D721Med (cell line): ENCODE measurements around the gene PNMT.

Source experiments
- DNase-seq: peaks from one replicate; pipeline ENCODE4 v3.0.0; 2011; ENCODE audit warnings: low spot score; ENCODE audit not compliant: insufficient read length
- FAIRE-seq: peaks from 2 replicates; lab custom pipeline; 2011; peaks lifted over from hg19 to GRCh38; lab: Jason Lieb, UNC
- TF ChIP-seq, protein P1 (sequence below): IDR thresholded peaks from 2 replicates; pipeline ENCODE4 v1.5.1; 2012; ENCODE audit warnings: mild to moderate bottlenecking, control low read depth; ENCODE audit not compliant: insufficient read depth; ENCODE audit errors: missing control alignments

PNMT gene

DNA sequence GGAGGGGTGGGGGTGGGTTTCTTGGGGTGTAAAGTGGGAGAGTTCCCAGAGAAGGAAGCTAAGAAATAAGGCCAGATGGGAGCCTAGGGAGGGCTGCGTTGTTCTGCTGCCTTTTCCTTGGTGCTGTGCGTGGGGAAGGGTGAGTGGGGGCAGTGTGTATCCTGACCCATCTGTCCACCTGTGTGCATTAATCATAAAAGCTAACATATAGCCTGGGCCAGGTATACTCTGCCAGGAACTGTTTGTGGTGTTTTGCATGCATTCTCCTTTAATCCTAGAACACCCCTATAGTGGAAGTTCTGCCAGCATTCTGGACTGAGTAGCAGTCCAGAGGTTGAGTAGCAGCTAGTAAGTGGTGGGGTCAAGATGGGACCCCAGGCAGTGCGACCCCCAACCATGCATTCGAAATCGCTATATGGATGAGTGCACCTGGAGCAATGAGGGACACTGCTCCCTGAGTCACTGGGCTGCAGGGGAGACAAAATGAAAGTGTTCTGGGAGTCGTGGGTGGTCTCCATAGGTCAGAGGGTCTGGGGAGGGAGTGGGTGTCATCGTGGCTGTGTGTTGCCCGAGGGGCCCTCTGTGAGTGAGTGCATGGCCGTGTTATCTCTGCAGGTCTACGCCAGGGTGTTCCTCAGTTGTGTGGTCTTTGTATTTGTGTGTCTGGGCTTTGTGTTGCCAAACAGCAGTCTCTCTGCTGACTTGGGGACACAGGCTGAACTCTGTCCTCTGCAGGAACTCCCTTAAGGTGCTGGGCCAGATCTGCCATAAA lies 32.9 kb downstream of the PNMT start:
- FAIRE-seq, result no peak
- DNase-seq, result no peak
- TF ChIP-seq, protein P1, sequence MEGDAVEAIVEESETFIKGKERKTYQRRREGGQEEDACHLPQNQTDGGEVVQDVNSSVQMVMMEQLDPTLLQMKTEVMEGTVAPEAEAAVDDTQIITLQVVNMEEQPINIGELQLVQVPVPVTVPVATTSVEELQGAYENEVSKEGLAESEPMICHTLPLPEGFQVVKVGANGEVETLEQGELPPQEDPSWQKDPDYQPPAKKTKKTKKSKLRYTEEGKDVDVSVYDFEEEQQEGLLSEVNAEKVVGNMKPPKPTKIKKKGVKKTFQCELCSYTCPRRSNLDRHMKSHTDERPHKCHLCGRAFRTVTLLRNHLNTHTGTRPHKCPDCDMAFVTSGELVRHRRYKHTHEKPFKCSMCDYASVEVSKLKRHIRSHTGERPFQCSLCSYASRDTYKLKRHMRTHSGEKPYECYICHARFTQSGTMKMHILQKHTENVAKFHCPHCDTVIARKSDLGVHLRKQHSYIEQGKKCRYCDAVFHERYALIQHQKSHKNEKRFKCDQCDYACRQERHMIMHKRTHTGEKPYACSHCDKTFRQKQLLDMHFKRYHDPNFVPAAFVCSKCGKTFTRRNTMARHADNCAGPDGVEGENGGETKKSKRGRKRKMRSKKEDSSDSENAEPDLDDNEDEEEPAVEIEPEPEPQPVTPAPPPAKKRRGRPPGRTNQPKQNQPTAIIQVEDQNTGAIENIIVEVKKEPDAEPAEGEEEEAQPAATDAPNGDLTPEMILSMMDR, result no peak

DNA sequence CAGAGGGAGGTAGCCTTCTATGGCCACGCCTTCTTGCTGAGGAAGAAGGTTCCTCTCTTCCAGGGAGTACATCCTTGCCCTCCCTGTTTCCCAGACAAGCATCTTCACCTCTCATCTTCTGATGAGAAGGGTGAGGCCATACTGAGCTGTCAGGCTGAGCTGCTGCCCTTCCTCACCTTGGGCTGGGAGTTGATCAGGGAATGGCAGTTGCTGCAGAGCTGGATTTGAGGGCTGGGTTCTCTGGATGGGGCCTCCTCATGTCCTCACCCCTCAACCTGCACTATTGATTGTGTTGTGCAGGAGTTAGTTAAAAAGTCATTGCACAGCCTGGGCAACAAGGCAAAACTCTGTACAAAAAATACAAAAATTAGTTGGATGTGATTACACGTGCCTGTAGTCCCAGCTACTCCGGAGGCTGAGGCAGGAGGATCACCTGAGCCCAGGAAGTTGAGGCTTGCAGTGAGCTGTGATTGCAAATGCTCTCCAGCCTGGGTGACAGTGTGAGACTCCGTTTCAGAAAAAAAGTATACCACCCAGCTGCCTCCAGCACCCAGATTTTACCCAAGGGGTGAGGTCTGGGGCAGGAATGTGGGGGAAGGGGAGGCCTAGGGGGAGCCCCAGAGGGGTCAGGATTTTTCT lies 33.6 kb downstream of the PNMT start:
- DNase-seq, result no peak
- no peak for FAIRE-seq
- TF ChIP-seq, protein P1, result no peak

DNA sequence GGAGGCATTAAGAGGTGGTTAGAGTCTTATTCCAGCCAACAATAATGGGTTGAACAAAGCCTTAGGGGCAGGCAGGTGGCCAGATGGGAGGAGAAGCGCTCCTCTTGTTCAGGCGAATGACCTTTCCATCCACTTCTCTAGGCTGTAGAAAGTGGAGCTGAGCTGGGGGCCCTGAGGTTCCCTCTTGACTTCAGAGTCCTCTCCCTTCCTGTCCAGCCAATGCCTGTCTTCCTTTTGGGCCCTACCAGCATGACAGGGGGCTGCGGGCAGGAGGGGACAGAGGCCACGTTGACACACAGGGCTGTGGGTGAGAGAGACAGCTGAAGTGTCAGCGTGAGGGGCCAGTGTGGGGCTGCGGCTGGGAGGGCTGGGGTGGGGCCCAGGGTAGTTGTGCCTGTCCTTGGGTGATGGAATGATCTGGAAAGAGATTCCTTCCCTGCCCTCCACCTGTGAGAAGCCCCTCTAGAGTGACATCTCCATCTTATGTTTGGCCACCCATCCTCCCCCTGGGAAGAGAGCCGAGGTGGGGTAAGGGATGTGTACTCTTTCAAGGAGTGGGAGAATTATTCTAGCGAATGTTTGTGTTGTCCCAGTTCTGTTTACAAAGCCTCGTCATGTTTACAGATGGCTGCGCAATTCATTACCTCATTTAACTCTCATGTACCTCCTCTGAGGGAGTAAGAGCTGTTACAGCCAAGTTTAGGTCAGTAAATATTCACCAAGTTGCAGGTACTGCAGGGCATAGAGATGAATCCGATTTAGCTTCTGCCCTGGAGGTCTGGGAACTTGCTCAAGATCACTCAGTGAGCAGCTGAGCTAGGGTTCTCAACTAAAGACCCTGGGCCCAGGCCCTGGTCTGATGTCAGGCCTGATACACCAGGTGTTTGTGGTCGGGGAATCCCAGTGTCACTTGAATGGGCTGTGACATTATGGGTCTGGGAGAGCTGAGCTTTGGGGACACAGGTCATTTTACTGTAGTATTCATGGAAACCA lies 34.9 kb downstream of the PNMT start:
- TF ChIP-seq, protein P1, result no peak
- no peak for FAIRE-seq
- no peak for DNase-seq

DNA sequence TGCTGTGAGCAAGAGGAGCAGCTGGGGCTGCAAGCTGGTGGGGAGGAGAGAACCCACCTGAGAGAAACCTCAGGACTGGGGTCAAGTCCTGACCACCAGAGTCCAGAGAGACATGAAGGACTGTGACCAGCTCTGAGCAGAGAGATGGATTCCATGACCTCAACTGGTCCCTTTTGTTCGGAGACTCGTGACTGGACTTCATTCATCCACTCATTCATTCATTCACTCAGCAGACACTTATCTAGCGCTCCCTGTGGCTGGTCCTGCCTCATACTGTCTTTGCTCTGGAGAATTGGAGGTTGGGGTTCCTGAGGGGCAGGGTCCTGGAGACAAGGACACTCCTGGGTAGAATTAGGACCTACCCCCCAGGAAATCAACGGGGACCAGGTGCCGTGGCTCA lies 35.7 kb downstream of the PNMT start:
- DNase-seq (no peak), FAIRE-seq (no peak)
- TF ChIP-seq, protein P1, result no peak

DNA sequence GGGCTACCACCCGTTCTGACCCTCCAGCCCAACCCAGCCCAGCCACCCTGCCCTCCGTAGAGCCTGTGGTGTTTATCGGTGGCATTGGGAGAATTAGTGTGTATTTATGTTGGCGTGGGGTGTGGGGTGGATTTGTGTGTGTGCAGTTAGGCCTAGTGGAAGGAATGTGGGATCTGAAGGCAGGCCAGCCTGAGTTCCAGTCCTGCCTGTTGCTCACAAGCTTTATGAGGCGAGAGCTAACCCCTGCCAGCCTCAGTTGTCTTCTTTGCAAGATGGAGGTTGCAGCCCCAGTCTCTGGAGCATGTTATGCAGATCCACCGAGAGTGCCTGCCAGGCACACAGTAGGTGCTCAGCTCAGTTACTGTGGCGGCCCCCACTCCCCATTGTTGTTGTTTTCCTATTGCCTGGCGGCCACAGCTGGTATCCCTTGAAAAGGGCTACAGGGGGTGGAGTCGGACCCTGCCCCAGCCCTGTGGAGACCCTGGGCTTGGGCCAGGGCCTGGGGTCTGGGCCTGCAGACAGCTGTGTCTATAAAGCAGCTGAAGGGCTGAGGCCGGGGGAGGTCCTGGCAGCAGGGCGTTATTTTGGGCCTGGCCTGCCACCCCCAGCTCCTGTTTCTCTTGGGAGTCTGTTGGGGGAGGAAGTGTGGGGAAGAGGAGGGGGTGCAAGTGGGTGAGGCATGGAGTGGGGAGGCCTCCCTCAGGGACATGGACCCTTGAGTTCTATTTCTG lies 36.7 kb downstream of the PNMT start:
- TF ChIP-seq, protein P1, result no peak
- FAIRE-seq (no peak), DNase-seq (no peak)

- DNase-seq (no peak), FAIRE-seq (no peak)
- TF ChIP-seq, protein P1, result no peak
Observed at GRCh38 chr17:39705786-39706348, 37.6 kb downstream of the PNMT start.
